HG03442 (cell line): ENCODE measurements around the gene PLCH2.

ENCODE experiments used
- ATAC-seq: cut with Tn5 transposase; IDR thresholded peaks from one replicate; pipeline ENCODE4 v1.9.1; 2021; ENCODE audit warnings: mild to moderate bottlenecking, moderate library complexity; ENCODE audit not compliant: unreplicated experiment

The PLCH2 gene

GRCh38 chr1:2528016-2528415 is 51.9 kb downstream of the PLCH2 start:
- no peak for ATAC-seq

- no peak for ATAC-seq
These were observed 52.5 kb downstream of the PLCH2 start for GRCh38 chr1:2528611-2528965.

DNA sequence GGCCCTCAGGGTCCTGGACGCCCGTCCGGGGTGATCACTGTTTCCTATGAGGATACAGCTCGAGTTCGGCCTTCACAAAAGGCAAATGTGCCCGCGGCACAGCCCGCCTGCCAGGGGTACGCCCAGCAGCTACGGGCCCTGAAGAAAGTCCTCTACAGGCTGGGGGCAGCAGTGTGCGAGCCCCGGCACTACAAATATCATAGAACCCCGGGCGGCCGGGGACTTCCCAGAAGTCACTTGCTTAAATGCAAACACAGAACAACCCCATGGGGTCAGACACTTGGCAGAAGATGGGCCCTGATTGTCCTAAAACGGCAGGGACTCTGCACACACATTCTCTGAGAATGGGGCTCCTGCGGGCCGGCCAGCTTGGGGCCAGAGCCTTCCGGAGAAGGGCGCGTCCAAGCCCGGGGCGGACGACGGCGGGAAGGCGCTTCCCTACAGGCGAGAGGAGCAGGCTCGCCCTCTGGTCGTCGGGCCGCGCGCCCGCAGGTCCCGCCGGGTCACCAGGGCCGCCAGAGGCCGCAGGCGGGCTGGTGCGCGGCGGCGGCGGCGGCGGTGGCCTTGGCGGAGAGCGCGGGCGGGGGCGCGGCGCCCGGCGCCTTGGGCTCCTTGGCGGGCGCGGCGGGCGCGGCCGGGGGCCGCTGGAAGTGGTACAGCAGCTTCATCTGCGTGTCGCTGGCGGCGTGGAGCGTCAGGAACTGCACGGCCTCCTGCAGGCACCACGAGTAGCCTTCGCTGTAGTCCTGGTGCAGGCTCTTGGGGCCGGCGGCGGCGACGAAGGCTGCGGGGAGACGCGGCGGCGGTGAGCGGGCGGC is 53.1 kb downstream of the PLCH2 start:
- no peak for ATAC-seq

GRCh38 chr1:2529784-2530512 is 53.9 kb downstream of the PLCH2 start, which contains the start of gene HES5:
Gene HES5, minus strand, starts transcription at chr1:2530263. Its CDS starts 99 bp downstream, at chr1:2530164.
- no peak for ATAC-seq

GRCh38 chr1:2530513-2531361 is 54.6 kb downstream of the PLCH2 start:
- ATAC-seq = no peak

DNA sequence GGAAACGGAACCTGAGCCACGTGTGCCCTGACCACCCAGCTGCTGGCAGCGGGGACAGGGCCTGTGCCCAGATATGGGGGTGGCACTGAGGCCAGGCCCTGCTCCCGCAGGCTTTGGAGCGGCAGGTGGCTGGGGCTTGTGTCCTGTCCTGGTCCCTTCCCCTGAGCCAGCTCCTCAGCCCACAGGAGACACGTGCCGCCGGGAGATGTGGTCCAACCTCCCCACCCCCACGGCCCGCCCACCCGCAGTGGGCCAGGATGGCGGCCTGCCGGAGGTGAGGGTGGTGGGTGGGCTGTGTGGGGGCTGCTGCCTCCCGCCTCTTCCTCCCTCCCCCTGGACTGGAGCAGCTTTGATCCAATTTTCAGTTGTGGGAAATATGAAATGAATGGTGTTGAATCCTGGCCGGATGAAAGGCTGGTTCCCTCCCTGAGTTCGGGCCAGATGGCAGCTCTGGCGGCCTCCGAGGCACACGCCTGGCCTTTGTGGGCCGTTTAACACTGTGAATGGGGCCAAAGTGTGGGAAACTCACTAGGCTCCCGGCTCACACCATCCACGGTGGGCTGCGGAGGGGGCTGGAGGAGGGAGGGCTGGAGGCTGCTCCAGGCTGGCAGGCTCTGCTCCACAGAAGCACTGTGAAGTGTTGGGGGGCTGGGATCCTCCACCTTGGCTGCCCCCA is 56.5 kb downstream of the PLCH2 start:
- no peak for ATAC-seq

DNA sequence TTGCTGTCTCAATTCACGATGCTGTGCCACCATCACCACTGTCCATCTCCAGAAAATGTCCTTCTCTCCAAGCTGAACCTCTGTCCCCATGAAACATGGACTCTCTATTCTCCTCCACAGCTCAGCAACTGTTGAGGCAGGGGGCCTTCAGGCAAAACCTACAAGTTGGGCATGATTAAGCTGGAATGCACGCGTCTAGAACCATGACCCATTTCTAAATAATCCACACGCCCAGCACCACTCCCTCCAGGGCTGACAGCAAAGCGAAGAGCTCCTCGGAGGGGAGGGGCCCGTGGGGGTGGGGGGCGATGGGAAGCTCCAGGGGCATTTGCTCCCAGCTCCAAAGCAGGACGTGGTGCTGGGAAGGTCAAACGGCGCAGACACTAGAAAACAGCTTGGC is 57.3 kb downstream of the PLCH2 start:
- no peak for ATAC-seq

- ATAC-seq = no peak
These were observed 58.2 kb downstream of the PLCH2 start for GRCh38 chr1:2534315-2534686.

DNA sequence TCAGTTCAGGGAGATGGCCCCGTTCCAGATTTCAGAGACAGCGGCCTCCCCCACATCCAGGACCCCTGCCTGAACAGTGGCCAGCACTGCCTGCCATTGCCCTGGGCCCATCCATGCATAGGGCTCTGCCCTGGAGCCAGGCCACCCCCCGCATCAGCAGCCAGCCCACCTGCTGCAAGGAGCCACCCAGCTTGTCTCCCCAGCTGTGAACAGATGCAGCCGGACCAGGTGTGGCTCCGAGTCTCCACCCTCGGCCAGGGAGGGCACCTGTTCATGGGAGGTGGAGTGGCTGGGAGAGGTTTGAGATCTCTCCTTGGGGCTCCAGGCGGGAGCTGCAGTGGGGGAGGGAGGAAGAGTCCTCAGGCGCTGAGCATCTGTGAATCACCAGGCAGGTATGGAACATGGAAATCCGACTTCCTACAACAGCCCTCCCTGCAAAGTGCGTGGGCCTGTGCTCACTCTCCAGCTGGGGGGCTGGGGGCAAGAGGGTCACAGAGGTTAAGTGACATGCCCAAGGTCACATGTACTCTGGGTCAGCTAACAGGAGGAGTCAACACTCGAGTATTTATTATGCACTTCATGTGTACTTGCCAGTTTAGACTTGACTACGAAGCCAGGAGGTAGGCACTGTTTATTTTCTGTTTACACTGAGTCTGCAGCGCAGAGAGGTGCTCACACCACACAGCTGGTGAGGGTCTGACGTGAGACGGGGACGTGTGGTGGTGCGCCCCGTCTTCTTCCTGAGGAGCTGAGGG is 58.8 kb downstream of the PLCH2 start:
- no peak for ATAC-seq

DNA sequence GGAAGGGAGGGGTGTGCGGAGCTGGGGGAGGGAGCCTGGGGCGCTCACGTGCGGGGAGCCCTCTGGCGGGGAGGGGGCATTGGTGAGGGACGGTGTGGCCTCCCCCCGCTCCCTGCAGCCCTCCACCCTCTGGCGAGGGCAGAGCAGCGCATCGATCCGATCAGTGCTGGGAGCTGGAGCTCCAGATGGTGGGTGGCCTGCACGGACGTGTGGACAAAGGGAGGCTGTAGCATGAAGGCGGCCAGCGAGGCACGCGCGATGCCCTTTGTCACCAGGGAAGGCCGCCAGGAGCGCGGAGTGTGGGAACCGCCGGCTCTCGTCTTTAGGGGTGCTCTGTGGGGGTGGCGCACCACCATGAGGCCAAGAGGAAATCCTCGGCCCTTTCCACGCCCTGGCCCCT is 59.4 kb downstream of the PLCH2 start:
- ATAC-seq = no peak

DNA sequence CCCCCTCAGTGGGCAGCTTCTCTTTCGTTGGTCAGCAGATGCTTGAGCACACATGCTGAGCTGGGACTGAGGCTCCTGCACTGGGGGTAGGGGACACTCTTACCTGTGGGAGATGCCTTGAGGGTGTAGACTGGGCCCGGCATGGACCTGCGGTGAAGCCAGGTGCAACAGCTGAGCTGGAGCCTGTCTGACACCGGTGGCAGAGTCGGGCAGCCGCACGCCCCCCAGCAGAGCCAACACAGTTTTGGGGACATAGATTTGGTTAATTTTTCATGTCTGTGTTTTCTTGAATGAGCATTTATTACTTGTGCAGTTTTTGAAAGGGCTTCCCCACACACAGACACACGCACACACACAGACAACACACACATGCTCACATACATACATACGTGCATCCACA is 59.9 kb downstream of the PLCH2 start:
- no peak for ATAC-seq

- ATAC-seq = no peak
These were observed 61.7 kb downstream of the PLCH2 start for GRCh38 chr1:2537784-2538115.

- no peak for ATAC-seq
These were observed 62.3 kb downstream of the PLCH2 start for GRCh38 chr1:2538376-2538775.

DNA sequence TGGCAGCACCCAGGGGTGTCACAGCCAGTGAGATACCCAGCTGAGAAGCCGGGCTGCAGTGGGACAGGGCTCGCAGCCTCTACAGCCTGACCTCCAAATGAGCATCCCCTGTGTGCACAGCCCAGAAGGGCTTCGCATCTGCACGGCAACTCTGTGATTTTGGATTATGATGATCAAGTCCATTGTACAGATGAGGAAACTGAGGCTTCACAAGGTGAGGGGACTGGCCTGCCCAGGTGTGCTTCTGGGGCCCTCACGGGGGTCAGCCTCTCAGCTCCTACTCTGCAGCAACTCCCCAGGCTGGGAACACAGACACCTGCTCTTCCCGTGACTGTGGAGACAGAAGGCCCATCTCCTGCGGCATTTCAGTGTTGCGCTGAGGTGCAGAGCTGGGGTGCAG is 62.8 kb downstream of the PLCH2 start:
- ATAC-seq = no peak

- no peak for ATAC-seq
These were observed 63.3 kb downstream of the PLCH2 start for GRCh38 chr1:2539312-2539907.

DNA sequence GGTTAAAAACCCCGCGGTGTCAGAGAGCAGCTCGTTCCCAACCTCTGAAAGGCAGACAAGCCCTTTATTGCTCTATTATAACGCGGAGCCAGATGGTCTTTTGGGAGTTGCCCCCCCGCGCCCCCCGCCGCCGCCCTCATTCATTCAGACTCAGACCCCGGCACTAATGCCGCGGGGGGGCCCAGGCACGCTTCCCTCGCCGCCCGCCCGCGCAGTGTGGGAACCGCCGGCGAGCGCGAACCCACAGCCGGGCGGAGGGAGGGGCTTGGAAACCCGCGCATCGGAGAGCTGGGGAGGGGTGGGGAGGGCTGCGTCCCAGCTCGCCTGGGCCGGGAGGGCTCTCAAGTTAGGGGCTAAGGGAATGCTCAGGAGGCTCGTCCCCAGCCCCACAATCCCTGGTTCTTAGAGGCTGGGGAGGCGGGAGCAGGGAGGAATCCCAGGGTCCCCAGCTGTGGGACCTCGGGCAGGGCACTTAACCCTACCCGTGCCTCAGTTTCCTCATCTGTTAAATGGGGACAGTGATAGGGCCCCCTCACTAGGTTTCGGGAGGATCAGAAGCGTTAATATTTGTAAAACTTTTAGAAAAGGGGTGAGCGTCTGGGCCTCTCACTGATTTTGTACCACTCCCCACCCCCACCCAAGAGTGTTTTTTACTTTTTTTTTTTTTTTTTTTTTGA is 64.9 kb downstream of the PLCH2 start:
- no peak for ATAC-seq

DNA sequence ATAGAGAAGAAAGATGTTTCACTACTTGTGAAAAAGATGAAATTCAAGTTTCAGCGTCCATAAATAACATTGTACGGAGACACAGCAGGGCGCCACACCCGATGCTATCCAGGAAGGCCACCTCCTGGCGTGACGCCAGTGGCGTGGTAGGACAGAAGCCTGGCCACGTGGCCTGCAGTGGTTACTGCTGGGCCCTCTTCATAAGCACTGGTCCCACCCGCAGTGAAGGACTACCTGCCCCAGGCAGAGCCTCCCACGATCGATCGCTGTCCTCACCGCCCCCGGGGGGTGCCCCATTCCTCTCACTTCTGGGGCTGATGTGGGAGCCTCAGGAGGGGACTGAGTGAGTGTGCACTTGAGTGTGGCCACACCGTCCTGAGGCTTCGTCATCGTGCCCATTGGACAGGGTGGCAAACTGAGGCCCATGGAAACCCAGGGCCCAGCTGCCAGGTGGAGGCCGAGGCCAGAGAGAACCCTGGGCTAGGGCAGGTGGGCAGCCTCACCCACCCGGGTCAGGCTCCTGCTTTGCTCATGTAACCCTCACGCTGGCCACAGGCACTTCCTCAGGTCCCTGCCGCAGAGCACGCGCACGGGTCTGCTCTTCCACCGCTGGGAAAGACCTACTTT is 65.6 kb downstream of the PLCH2 start:
- ATAC-seq = no peak

DNA sequence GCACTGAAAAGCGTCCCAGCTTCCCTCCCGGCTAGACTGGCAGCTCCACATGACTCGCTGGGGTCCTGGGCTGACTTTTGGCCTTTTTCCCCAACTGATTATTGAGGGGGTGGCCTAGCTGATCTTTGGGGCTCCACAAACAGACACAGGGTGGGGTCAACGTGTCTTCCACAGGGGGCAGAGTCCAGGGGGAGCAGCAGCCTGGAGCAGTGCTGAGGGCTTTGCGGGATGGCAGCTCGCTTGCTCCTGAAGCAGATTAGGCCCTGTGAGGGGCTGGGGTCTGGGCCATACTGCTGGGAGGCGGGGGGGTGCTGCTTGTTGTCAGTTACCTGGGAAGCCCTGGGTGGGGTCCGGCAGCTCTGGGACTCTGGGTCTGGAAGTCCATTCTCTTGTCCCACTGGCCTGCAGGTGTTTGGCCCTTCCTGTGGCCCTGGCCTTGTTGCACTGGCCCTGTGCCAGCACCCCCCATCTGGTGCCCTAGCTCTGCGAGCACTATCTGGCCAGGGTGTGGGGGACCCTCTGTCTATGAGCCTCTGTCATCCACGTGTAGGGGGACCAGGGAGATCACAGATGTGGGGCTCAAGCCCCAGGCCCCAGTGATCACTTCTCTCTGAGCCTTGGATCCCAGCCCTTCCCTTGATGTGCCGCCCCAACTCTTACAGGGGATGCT is 66.3 kb downstream of the PLCH2 start:
- no peak for ATAC-seq
